ENCODE results near the gene CHRNA4.

Gene CHRNA4

GRCh38 chr20:63332488-63333240 is 28.5 kb downstream of the CHRNA4 start:
- no peak for FAIRE-seq

GRCh38 chr20:63331741-63332400 is 29.3 kb downstream of the CHRNA4 start:
- no peak for FAIRE-seq

DNA sequence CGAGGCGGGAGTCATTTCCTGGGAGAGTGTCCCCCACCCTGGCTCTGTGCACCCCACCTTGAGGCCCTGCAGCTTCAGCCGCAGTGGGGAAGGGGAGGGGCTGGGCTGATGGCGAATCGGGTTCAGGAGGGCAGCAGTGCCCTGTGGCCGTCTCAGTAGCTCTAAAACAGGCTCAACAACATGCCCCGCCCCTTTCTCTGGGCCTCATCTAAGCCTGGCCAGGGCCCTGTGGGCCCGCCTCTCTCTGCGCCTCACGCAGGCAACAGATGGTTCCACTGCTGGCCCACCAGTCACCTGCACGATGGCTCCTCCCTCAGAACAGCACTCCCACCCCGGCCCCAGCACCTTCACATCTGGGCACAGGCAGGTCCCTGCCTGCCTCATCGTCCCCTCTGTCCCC is 30.2 kb downstream of the CHRNA4 start:
- no peak for FAIRE-seq

- FAIRE-seq, result no peak
These were observed 30.9 kb downstream of the CHRNA4 start for GRCh38 chr20:63330084-63330760.

DNA sequence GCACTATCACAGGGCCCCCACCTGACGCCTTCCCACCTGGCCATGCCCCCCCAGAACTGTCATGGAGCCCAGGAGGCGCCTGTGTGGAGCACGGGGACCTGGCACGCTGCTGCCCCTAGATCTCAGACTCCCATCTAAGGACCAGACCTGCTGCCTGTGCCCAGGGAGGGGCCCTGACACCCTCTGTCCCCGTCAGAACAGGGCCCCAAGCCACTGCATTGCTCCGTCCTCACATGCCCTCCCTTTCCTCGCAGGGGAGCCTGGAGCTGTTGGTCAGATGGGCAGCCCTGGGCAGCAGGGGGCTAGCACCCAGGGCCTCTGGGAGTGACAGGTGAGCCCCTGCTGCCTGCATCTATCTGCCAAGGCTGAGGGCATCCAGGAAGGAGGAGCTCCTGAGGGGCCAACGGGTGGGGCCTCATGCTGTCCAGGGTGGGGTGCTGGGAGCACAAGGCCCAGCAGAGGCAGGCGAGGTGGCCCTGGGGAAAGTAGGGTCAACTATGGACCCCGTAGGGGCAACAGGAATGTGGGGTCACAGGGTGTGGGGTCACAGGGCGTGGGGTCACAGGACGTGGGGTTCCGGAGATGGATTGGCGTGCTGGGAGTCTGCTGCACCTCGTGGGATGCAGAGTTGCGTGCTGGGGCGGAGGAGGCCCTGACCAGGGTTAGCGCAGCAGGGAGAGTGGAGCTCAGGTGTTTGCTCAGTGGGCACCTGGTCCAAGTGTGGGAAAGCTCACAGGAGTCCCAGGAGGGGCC is 31.6 kb downstream of the CHRNA4 start:
- FAIRE-seq, result no peak

DNA sequence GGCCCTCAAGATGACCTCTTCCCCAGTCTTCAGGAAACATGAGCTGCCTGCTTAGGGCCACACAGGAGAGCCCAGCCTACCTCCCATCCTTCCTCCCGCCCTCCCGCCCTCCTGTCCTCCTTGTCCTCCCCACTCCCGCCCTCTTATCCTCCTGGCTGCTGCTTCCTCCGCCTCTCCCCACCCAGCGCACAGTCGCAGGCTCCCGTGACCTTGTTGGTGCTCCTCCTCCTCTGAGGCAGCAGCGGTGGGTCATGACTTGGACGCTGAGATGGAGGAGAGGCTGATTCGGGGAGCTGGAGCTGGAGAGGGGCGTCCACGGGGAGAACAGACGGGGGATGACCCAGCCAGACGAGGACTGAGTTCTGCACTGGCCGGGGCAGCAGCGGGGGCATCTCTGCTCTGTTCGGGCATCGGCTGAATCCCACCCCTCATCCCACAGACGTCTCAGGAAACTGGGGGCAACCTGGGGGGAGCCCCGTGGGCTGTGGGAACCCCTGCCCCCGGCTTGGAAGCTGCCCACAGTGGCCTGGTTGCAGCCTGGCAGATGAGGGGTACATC is 32.4 kb downstream of the CHRNA4 start:
- FAIRE-seq, result no peak

DNA sequence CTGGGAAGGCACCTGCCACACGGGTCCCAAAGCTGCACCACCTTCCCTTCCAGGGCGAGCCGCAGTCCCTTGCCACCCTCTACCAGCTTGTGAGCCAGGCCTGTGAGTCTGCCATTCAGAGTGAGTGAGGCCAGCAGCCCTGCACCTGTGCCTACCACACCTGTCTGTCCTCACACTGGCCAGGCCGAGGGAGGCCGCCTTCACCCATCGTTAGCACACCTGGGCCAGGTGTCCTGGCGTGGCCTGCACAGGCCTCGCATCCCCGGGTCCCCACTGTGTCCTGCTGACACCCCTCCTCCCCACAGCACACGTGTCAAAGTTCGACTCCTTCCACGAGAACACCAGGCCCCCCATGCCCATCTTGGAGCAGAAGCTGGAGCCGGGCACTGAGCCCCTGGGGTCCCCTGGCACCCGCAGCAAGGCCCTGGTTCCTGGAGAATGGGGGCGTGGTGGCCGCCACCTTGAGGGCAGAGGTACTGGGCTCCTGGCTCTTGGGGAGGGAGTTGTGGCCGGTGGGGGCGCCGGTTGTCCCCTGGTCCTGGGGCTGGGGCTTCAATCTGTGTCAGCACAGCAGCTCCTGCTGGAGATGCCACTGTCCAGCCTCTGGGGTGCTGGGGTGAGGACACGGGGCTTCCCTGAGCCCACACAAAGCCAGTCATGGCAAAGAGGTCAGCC is 33.0 kb downstream of the CHRNA4 start:
- FAIRE-seq, result no peak

- FAIRE-seq, result no peak
These were observed 33.9 kb downstream of the CHRNA4 start for GRCh38 chr20:63327231-63327745.

DNA sequence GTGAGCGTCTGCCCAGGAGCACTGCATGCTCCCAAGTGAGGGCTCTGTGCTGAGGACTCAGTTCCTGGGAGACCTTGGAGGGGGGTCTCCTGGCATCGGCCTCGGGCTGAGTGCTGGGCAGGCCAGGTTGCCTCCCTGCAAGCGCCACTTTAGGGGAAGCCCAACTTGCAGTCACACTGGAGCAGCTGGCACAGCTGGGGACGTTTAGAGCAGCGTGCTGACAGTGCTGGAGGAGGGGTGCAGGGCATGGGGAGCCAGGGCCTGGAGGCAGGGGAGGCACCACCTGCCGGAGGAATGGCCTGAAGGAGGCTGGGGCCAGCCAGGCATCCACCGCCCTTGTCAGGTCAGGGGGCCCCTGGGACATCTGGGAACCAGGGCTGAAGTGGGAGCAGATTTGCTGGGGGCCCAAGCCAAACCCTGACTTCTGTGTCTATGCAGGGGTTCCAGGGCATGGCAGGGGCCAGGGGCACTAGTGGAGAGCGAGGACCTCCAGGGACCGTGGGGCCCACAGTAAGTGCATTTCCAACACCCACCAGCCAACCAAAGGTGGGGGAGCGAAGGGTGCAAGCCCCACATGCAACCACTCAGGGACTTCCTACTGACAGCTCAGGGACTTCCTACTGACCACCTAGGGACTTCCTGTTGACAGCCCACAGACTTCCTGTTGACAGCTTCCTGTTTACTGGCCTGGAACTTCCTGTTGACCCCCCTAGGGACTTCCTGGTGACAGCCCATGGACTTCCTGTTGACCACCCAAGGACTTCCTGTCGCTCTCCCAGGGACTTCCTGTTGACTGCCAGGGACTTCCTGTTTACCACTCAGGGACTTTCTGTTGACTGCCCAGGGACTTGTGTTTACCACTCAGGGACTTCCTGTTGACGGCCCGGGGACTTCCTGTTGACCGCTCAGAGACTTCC is 34.6 kb downstream of the CHRNA4 start:
- no peak for FAIRE-seq

- no peak for FAIRE-seq
These were observed 35.4 kb downstream of the CHRNA4 start for GRCh38 chr20:63325554-63326313.

DNA sequence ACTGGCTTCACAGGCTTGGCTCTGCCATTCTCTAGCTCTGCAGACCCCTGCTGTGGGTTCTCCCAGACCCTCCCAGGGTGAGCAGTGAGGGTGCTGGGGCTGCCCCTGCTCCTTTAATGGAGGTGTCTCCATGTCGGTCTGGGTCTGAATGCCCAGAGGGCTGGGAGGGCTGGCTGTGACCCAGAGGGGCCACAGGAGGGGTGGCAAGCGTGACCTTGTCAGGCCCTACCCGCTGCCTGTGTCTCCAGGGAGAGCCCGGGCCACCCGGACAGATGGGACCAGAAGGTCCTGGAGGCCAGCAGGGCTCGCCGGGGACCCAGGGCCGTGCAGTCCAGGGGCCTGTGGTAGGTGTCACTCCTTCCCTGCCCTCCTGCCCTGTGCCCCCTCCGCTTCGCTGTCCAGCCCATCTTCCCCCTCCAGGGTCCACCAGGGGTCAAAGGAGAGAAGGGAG is 36.1 kb downstream of the CHRNA4 start:
- FAIRE-seq, result no peak

GRCh38 chr20:63323357-63323981 is 37.7 kb downstream of the CHRNA4 start:
- FAIRE-seq, result no peak

- FAIRE-seq, result no peak
These were observed 38.2 kb downstream of the CHRNA4 start for GRCh38 chr20:63322933-63323273.

DNA sequence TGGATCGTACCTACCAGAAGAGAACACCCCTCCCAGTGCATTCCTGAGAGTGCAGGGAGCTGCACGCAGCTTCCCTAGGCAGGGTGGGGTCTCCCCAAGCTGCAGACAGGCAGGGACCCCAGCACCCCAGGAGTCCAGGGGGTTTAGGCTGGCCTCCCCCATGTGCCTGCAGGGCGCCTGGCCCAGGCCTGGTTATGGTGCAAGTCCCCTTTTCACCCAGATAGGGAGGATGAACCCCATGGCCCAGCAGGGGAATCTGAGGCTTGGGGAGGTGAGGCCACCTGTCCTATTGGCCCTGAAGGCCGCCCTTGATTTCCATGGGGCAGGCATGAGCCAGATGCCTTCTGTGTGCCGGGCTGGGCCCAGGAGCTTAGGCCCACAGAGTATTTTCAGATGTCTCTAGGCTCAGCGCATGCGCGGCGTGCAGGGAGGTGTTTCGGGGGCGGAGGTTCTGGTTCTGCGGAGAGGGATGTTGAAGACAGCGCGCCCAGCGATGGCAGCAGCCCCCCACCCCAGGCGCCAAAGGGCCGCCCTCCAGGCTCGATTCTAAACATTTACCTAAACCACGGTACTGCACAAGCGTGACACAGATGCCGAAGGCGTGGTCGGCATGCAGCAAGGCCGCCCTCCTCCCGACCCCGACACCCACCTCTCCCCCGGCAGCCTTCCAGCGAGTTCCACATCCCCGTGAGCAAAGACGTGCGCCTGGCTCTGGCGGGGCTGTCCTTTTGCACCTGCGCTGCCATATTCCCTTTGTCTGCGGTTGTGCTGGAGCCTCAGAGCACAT is 38.8 kb downstream of the CHRNA4 start:
- FAIRE-seq, result no peak

DNA sequence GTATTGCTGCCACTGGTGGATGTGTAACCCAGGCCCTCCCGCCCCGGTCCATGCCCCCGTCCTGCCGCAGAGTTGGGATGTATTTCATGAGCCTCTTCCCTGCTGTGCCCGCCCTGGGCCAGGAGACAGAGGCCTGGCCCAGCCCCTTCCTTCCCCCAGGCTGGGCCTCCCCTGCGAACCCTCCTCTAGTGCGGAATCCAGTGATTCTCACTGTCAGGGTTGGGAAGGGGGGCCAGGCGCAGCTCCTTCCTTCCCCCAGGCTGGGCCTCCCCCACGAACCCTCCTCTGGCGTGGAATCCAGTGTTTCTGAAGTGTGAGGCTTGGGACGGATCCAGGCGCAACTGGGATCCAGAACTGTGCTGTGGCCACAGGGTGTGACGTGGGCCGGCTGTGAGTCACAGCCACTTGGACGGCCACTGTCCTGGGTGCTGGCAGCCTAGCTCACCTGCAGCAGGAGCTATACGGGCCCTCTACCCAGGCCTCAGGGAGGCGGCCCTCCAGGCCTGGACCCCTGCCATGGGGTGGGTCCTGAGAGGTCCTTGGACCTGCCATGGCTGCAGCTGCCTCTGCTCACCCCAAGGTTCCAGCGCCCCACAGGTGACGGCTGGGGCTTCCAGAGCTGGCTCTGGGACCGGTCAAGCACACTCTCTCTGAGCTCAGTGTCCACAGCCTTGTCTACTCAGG is 39.9 kb downstream of the CHRNA4 start:
- FAIRE-seq, result no peak

DNA sequence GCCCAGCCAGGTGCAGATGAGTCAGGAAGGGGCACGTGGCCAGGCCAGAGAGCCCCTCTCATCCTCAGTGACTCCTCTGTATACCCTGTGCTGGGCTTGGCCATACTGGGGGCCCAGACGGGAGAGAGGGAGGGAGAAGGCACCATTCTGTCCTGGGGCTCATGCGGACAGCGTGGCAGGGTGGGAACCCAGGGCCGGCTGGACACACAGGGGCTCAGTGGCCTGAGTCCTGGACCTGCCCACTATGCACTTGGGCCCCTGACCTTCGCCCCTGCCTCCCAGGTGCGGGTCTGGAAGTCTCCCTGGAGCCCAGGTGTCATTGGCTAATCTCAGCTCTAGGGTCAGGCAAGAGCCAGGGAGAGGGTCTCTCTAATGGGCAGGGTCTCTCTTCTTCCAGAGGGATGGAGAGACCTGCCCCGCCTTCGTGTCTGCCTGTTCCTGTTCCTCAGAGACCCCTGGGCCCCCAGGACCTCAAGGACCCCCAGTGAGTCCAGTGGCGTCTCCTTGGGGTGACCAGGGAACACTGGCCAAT is 40.5 kb downstream of the CHRNA4 start:
- no peak for FAIRE-seq

GRCh38 chr20:63320041-63320511 is 41.1 kb downstream of the CHRNA4 start:
- FAIRE-seq, result no peak
